GM19025 (cell line): ENCODE results near the gene CENPA.
"Not testable (repeated sequence)": the region's sequence is repeated elsewhere in the genome, so short reads cannot be mapped to it uniquely, and the experiment has no call there.

Source experiments
- ATAC-seq: cut with Tn5 transposase; IDR thresholded peaks from one replicate; pipeline ENCODE4 v1.9.1; 2021; ENCODE audit warnings: mild to moderate bottlenecking, low read depth, moderate library complexity; ENCODE audit not compliant: unreplicated experiment

Gene CENPA

DNA sequence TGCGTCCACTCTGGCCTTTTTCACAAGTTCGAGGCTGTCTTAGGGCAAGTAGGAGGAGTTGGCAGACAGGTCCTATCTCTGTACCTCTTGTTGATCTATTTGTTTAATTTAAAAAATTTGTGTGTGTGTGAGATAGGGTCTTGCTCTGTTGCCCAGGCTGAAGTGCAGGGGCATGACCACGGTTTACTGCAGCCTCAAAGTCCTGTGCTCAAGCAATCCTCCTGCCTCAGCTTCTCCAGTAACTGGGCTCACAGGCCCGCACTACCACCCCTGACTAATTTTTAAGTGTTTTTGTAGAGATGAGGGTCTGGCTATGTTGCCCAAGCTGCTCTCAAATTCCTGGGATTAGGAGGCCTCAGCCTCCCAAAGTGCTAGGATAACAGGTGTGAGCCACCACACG is 26.0 kb upstream of the CENPA start:
- no peak for ATAC-seq

DNA sequence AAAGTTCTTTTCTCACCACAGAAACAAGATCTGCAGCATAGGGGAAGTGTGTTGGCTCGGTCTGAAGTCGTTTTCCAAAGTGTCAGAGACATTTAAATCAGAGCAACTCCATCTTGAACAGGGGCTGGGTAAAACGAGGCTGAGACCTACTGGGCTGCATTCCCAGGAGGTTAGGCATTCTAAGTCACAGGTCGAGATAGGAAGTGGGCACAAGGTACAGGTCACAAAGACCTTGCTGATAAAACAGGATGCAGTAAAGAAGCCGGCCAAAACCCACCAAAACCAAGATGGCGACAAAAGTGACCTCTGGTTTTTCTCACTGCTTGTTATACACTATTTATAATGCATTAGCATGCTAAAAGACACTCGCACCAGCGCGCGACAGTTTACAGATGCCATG is 24.9 kb upstream of the CENPA start:
- ATAC-seq = not testable (repeated sequence)

DNA sequence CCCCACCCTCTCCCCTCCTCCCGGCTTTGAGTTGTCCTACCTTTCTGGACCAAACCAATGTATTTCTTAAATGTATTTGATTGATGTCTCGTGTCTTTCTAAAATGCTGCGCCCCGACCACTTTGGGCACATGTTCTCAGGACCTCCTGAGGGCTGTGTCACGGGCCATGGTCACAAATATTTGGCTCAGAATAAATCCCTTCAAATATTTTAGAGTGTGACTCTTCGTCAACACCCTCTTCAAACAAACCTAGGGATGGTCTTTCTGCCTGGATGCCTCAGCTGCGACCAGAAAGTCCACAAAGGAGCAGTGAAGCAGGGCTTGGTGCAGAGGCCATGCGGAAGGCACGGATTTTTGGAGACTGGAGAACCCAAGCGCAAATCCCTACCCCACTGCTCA is 22.8 kb upstream of the CENPA start:
- ATAC-seq = no peak

- peak; percentile 85 for ATAC-seq
Observed at GRCh38 chr2:26764078-26764887, 21.6 kb upstream of the CENPA start, which contains the start of gene SLC35F6. Gene SLC35F6 (plus strand): TSS chr2:26764284. CDS start chr2:26764350, 66 bp downstream.

DNA sequence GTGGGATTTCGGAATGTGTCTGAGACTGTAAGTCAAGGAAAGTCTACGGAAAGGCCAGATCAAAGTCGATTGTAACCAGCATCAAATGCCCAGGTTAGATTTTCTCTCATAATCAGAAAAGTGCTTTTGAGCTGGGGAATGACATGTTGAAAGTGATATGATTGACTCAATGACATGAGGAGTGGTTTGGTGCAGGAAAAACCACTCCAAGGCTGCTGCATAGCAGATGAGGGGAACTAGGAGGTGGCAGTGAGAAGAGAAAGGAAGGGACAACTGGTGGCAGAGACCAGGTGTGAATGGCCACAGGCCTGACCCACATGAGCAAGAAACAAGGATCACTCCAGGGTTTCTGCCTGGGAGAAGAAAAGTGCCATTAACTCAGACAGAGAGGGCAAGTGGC is 20.9 kb upstream of the CENPA start:
- no peak for ATAC-seq

GRCh38 chr2:26765475-26766200 is 20.2 kb upstream of the CENPA start:
- no peak for ATAC-seq

DNA sequence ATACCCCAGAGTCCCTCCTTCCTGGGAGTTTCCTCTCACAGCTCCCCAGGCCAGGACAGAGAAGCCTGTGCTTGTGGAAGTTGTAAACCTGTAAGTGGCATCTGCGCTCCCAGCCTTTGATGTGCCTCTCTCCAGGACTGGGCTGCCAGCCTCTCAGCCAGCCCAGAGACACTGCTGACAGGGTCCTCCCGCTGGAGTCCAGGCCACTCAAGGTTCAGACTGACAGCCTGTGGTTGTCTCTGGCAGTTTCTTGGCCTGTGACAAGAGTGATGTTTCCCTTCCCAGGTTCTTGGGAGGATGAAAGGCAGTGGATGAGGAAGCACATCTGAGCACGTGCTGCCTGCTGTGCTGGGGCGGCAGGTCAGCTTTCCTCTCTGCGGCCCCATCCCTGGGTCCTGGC is 18.7 kb upstream of the CENPA start:
- ATAC-seq = no peak

- ATAC-seq = no peak
Observed at GRCh38 chr2:26767894-26768487, 17.9 kb upstream of the CENPA start.

GRCh38 chr2:26768759-26769088 is 17.1 kb upstream of the CENPA start:
- ATAC-seq = no peak

DNA sequence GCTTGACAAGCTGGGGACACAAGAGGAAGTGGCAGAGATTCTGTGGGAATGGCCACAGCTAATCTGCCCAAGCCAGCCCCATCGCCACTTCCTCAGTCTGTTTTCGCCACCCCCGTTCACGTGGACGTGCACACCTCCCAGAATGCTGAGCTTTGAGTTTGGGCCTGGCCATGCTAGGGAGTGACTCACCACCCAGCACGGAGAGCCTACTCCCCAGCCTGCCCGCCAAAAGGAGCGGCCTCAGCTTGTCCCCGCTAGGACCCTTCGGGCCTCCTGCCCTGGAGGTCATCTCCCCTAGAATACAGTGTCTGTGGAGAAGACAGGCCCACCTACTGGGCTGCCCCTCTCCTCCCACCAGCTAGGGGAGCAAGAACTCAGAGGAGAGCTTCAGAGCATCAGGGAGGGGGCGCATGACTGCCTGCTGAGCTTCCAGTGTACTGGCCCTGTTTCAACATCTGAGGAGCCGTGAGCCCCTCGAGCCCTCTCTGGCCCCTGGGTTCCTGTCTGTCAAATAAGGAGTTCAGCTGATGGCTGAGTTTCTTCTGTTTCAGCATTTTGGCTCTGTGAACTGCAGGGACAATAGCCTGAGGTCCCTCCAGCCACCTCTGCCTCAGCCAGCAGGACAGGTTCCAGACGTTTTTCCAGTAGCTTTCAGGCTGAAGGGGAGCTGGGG is 16.6 kb upstream of the CENPA start:
- ATAC-seq = no peak

DNA sequence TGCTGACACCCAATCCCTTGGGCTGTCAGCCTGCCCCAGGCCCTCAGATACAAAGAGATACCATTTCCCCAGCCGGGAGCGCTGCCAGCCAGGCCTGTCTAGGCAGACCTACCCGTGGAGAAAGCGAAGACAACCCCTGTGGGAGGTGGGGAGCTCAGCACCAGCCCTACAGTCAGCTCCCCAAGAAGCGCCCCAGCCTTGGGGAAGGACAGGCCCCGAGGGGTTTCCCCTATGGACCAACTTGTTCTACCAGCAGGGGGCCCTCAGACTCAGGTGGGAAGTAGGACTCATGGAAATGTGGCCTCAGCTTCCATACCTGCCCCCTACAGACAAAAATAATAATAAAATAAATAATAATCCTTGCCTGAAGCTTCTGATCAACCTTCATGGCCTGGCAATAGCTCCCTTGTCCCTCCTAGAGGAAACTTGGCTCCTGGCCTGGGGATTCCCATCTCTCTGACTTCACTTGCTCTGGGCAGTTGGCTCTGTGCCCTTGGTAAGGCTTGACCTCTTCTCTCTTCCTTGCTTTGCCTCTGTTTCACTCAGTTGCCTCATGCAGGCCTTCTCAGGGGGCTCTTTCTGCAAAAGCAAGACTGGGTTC is 14.8 kb upstream of the CENPA start:
- no peak for ATAC-seq

DNA sequence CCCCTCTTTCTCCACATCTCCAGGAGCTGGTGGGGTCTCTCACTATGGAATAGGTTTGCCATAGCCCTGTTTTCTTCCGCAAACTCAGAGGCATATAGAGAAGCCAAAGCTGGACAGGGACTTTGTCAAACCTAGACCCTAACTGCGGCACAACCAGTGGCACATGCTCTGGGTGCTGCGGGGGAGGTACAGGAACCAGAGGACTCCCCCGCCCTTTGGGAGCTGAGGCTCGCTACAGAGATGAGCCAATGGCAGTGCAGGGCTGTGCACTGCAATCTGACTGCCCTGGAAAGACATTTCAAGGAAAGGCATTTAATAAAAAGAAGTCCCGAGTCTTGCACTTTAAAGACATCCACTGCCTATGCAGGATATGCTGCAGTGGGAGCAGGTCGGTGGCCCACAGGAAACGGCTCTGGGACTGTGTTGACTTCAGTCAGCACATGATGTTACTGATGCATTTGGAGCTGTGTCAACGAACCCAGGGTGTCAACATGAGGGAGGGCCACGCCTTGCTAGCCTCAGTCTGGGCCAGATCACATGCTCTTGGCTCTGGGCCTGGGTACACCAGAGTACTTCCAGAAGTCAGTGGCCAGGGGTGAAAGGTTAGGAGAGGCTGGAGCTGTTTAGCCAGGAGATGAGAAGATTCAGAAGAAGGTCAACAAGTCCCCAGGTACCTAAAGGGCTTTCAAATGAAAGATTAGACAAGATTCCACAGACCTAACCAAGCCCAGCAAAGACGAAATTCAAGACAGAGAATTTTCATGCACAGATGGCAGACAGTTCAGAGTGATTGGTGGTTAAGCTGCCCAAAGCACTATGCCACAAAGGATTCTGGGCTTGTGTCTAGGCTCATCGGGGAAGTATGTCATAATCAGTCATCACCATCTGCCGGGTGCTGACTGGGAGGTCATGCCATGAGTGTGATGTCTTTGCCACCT is 13.5 kb upstream of the CENPA start:
- no peak for ATAC-seq

GRCh38 chr2:26776195-26776800 is 9.6 kb upstream of the CENPA start:
- ATAC-seq = no peak

- no peak for ATAC-seq
Observed at GRCh38 chr2:26778098-26778497, 7.8 kb upstream of the CENPA start.

- ATAC-seq = no peak
Observed at GRCh38 chr2:26778507-26778906, 7.3 kb upstream of the CENPA start.

DNA sequence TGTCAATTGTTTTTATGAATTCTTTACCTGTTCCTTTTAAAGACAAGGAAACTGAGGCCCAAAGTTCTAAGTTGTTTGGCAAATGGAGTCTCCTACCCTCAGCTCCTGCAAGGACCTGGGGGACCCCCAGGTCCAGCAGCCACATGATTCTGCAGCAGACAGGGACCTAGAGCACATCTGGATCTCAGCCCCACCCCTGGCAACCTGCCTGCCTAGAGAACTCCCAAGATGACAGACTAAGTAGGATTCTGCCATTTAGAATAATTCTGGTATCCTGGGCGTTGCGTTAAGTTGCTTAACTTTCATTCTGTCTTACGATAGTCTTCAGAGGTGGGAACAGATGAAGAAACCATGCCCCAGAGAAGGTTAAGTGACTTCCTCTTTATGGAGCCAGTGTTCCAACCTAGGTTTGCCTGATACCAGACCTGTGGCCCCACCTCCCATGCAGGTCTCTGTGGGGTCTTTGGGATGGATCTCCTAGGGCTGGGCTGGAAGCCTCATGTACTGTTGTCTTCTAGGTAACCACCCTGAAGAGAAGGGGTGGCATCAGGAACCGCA is 5.6 kb upstream of the CENPA start:
- no peak for ATAC-seq

DNA sequence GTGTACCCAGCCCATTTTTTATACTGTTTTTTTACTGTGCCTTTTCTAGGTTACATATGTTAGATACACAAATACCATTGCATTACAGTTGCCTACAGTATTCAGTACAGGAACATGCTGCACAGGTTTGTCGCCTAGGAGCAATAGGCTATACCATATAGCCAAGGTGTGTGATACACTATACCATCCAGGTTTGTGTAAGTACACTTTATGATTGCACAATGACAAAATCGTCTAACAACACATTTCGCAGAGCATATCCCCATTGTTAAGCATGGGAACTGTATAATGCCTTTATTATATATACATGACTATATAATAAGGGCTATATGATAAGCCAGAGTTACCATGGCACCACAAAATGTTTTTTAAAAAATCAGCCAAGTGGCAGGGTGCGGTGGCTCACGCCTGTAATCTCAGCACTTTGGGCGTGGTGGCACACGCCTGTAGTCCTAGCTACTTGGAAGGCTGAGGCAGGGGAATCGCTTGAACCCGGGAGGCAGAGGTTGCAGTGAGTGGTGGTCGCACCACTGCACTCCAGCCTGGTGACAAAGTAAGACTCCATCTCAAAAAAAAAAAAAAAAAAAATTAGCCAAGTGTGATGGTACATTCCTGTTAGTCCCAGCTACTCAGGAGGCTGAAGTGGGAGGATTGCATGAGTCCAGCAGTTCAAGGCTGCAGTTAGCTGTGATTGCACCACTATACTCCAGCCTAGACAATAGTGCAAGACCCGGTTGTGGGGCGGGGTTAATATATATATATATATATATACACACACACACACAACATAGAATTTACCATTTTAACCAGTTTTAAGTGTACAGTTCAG is 2.8 kb upstream of the CENPA start:
- no peak for ATAC-seq
